Measurements from ENCODE around the gene ELFN1. TPM values are rescaled to one million over a fixed set of nuclear protein-coding genes. Genes with fewer than 3 reads are reported as not detected.

The ELFN1 gene
- total RNA-seq, 3 donors from 2014 or later, result 0.59 to 1.3 (median 0.96) TPM

DNA sequence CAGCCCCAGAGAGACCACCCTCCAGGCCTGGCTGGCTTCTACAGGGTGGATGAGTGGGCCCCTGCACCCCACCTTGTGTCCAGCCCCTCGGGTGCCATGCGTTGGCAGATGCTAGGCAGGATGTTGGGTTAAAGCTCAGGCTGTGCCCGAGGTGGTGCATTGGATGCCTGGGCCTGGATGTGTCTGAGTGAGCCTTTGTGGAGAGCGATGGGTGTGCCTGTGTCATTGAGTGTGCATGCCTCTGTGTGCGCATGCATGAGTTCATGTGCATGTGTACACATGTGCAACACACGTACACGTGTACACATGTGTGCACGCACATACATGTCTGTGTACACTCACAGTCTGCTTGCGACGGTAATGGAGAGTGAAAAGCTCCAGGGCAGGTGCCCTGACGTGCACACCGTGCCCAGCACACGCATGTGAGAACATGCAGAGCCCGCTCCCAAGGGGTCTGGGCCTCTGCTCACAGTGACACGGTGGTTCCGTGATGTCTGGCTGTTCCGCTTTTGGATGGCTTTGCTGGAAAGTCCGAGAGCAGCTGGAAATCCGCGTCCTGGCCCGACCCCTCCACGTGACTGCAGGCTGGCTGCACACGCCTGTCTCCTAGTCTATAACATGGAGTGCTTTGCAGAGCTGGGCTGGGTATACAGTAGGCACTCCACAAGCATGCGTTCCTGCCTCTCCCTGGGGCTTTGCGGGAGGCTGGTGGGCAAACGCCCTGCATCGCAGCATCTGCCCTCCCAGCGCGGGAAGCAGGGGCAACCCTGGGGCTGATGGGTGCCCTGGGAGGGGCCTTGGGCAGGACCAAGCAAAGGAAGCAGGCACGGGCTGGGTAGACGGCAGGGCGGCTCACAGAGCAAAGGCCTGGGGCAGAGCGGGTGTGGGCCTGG lies 36.9 kb downstream of the ELFN1 start:
- Histone ChIP-seq H3K4me3 (no peak overlapping the region), H3K36me3 (no peaks in the 10 kb centered on the region), H3K27me3 (peaks cover 0 to 4% of the 10 kb centered on the region in 2 donors), H3K4me1 (no peaks in the 10 kb centered on the region), H3K27ac (no peak overlapping the region), H3K9me3 (peaks cover 5 to 19% of the 10 kb centered on the region in 2 donors)
- peak in 1 of 2 donors; percentile 28 for DNase-seq (ENCODE audit: low spot score in 2 of 2)
- intact Hi-C loops (cut with DNase I; ENCODE audit: low total_unique reads), result no loop called here
- TF ChIP-seq POLR2AphosphoS5 (IDR thresholded peaks at IDR 0.05) (no peak), POLR2A (IDR thresholded peaks at IDR 0.05) (no peak)
- TF ChIP-seq, protein P1, sequence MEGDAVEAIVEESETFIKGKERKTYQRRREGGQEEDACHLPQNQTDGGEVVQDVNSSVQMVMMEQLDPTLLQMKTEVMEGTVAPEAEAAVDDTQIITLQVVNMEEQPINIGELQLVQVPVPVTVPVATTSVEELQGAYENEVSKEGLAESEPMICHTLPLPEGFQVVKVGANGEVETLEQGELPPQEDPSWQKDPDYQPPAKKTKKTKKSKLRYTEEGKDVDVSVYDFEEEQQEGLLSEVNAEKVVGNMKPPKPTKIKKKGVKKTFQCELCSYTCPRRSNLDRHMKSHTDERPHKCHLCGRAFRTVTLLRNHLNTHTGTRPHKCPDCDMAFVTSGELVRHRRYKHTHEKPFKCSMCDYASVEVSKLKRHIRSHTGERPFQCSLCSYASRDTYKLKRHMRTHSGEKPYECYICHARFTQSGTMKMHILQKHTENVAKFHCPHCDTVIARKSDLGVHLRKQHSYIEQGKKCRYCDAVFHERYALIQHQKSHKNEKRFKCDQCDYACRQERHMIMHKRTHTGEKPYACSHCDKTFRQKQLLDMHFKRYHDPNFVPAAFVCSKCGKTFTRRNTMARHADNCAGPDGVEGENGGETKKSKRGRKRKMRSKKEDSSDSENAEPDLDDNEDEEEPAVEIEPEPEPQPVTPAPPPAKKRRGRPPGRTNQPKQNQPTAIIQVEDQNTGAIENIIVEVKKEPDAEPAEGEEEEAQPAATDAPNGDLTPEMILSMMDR (IDR thresholded peaks at IDR 0.05), result no peak

DNA sequence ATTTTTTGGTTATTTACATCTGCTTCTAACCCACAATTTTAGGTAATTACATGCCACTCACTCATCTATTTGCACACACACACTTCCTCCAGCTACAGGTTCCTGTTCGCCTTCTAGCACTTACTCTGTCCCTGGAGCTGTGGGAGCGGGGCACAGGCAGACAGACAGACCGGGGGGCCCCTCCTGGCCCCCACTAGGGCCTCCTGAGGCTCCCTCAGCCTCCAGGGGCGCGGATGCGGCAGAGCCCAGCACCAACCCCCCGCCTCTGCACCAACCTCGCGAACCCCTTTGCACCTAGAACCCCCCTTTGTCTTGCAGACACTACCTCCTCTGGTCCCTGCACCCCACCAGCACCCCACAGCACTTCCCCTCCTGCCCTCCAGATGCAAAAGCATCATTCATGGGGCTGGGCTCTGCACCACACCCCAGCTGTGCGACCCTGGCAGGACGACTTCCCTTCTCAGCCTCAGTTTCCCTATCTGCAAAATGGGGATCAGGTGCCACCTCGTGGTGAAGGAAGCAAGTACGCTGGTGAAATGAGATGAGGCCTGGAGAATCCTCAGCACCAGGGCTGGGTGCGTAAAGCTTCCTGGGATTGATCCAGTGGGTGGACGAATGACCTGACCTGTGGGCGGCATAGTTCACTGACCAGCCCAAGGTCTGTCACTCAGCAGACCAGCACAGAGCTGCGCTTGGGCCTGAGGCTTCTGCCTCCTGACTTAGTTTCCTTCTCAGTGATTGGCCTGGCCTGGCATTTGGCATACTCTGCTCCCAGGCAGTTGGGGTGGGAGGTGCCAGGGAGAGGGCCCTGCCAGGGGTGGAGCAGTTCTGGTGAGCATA lies 37.9 kb downstream of the ELFN1 start:
- peaks cover 0 to 4% of the 10 kb centered on the region in 2 donors for H3K27me3 ChIP-seq
- intact Hi-C loops (cut with DNase I; ENCODE audit: low total_unique reads), result no loop called here
- H3K27ac ChIP-seq, result no peak overlapping the region
- no peaks in the 10 kb centered on the region for H3K36me3 ChIP-seq
- H3K9me3 ChIP-seq, result peaks cover 5 to 9% of the 10 kb centered on the region in 2 donors
- no peak overlapping the region for H3K4me3 ChIP-seq
- peak in 1 of 2 donors; percentile 20 for DNase-seq (ENCODE audit: low spot score in 2 of 2)
- H3K4me1 ChIP-seq, result no peaks in the 10 kb centered on the region
- TF ChIP-seq, protein P1 (IDR thresholded peaks at IDR 0.05), result no peak
- TF ChIP-seq POLR2AphosphoS5 (IDR thresholded peaks at IDR 0.05), result no peak
- no peak for TF ChIP-seq POLR2A (IDR thresholded peaks at IDR 0.05)

DNA sequence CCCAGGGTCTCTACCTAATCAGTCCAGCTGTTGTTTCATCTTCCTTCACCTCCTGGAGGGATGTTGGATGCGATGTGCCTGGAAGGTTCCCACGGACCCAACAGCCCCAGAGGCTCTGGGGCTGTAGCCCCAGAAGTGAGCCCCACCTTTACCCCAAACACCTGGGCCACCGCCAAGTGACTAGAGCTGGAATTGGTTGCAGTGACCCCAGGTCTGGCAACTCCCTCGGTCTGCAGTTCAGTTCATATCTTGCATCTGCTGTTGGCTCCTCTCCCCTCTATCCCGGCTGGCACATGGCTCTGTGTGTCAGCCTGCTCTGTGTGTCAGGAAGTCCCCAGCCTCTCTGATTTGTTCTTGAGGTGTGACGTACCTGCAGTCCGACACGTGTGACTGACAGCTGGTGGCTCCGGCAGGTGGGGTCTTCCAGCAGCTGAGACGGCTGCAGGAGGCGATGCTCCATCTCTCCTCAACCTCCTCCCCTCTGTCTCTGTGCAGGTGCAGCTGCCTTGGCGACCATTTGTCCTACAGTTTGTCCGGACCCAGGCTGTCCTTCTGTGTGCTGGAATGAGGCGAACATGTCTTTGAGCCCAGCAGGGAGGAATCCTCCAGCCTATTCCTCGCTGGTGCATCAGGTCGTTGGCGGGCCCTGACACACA lies 38.6 kb downstream of the ELFN1 start:
- intact Hi-C loops (cut with DNase I; ENCODE audit: low total_unique reads), result no loop called here
- peaks cover 0 to 4% of the 10 kb centered on the region in 2 donors for H3K27me3 ChIP-seq
- DNase-seq (ENCODE audit: low spot score in 2 of 2), result peak in 1 of 2 donors; percentile 42
- TF ChIP-seq POLR2A (IDR thresholded peaks at IDR 0.05), result no peak
- TF ChIP-seq, protein P1 (IDR thresholded peaks at IDR 0.05), result no peak
- TF ChIP-seq POLR2AphosphoS5 (IDR thresholded peaks at IDR 0.05), result no peak
- H3K36me3 ChIP-seq, result no peaks in the 10 kb centered on the region
- H3K9me3 ChIP-seq, result peaks cover 5 to 8% of the 10 kb centered on the region in 2 donors
- no peaks in the 10 kb centered on the region for H3K4me1 ChIP-seq
- H3K4me3 ChIP-seq, result no peak overlapping the region
- no peak overlapping the region for H3K27ac ChIP-seq

DNA sequence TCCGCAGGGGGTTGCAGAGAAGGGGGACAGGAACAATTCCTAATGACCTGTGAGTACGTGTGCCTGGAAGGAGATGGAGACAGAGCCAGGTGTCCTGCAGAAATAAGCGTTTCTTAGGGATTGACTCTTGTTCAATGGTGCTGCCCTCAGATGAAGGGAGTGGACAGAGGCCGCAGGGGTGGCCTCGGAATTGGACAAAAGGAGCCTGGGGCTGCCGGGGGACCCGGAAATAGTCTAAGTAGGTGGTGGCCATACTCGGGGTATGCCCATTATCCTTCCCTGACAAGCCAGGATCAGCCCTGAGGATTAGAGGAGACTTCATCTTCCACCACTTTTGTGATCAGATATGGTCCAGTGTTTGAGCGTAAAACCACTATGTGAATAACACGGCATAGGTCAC lies 39.2 kb downstream of the ELFN1 start:
- H3K36me3 ChIP-seq, result no peaks in the 10 kb centered on the region
- no peak for TF ChIP-seq POLR2A (IDR thresholded peaks at IDR 0.05)
- no peak for TF ChIP-seq POLR2AphosphoS5 (IDR thresholded peaks at IDR 0.05)
- TF ChIP-seq, protein P1 (IDR thresholded peaks at IDR 0.05), result no peak
- intact Hi-C loops (cut with DNase I; ENCODE audit: low total_unique reads), result no loop called here
- no peaks in the 10 kb centered on the region for H3K4me1 ChIP-seq
- H3K4me3 ChIP-seq, result no peak overlapping the region
- peaks cover 0 to 4% of the 10 kb centered on the region in 2 donors for H3K27me3 ChIP-seq
- peaks cover 5 to 8% of the 10 kb centered on the region in 2 donors for H3K9me3 ChIP-seq
- H3K27ac ChIP-seq, result no peak overlapping the region
- no peak for DNase-seq (ENCODE audit: low spot score in 2 of 2)
